GM12878 (cell line): ENCODE data around the gene COL5A1. TPM values are rescaled to one million over a fixed set of nuclear protein-coding genes. Genes with fewer than 3 reads are reported as not detected.

ENCODE experiments used
- ATAC-seq: fragments of 200-7000 bp; cut with Tn5 transposase; 3 replicates; pipeline ENCODE4 v1.9.1; 2020; ENCODE audit warnings: mild to moderate bottlenecking, moderate library complexity
- BruUV-seq: library from RNA; stranded (reverse); fragments of 400-500 nt; replicated peaks from 2 replicates; lab custom pipeline; 2021; lab: Mats Ljungman, UMichigan
- CTCF ChIA-PET: fragments of 300-600 bp; sonication (Branson Sonifier 250); formaldehyde crosslinking; extraction: SDS; loops from one replicate; lab custom pipeline; 2021; ENCODE audit warnings: inconsistent platforms; lab: Yijun Ruan, JAX
- POLR2A ChIA-PET: fragments of 350-600 bp; formaldehyde crosslinking; extraction: SDS; loops from one replicate; lab custom pipeline; 2021; ENCODE audit warnings: inconsistent platforms; lab: Charles Lee
- RAD21 ChIA-PET: fragments of 300-600 bp; sonication (Branson Sonifier 250); formaldehyde crosslinking; loops from one replicate; lab custom pipeline; 2023; ENCODE audit warnings: antibody characterized with exemption; ENCODE audit not compliant: unreplicated experiment; lab: Charles Lee
- SMC1A ChIA-PET: fragments of 300-600 bp; sonication (Branson Sonifier 250); formaldehyde crosslinking; loops from one replicate; lab custom pipeline; 2023; ENCODE audit not compliant: unreplicated experiment, uncharacterized antibody; lab: Charles Lee
- DNase-seq: peaks from one replicate; pipeline ENCODE4 v3.0.0-alpha.2; 2011; ENCODE audit warnings: low read depth, low spot score
- FAIRE-seq: peaks from 3 replicates; lab custom pipeline; 2011; peaks lifted over from hg19 to GRCh38; lab: Jason Lieb, UNC
- H2AFZ ChIP-seq: 2 replicates; pipeline ENCODE4 v1.6.0; 2011; ENCODE audit warnings: low read depth, low read length, control low read depth; ENCODE audit not compliant: control insufficient read depth
- H3K27ac ChIP-seq: 2 replicates; pipeline ENCODE4 v1.5.1; 2011; ENCODE audit warnings: control low read depth; ENCODE audit not compliant: control insufficient read depth, insufficient read depth
- H3K27me3 ChIP-seq, 2 experiments: replicated peaks in 1 of 2; 2 replicates each; pipeline versions ENCODE4 v1.6.0 to v1.6.1; 2011; ENCODE audit warnings: low read length in 1 of 2; ENCODE audit not compliant: control insufficient read depth in 2 of 2, insufficient read depth in 2 of 2
- H3K36me3 ChIP-seq, 2 experiments: 2 replicates each; pipeline ENCODE4 v1.5.1; 2011; ENCODE audit warnings: low read length in 1 of 2; ENCODE audit not compliant: control insufficient read depth in 2 of 2, insufficient read depth in 2 of 2
- H3K4me1 ChIP-seq: 2 replicates; pipeline ENCODE4 v1.6.1; 2011; ENCODE audit warnings: mild to moderate bottlenecking, low read length, moderate library complexity, mixed read lengths; ENCODE audit not compliant: control insufficient read depth, insufficient read depth
- H3K4me2 ChIP-seq: 2 replicates; pipeline ENCODE4 v1.6.0; 2011; ENCODE audit warnings: control low read depth; ENCODE audit not compliant: control insufficient read depth, insufficient read depth
- H3K4me3 ChIP-seq: fragments of 200-600 bp; sonication (generic); 2 replicates; pipeline ENCODE4 v1.5.1; 2016
- H3K79me2 ChIP-seq: 2 replicates; pipeline ENCODE4 v1.6.0; 2011; ENCODE audit warnings: low read length; ENCODE audit not compliant: control insufficient read depth, insufficient read depth
- H3K9ac ChIP-seq: 2 replicates; pipeline ENCODE4 v1.8.0; 2011; ENCODE audit warnings: low read length, control low read depth, mixed read lengths; ENCODE audit not compliant: control insufficient read depth, insufficient read depth
- H3K9me3 ChIP-seq: replicated peaks from 3 replicates; pipeline ENCODE4 v1.5.1; 2011; ENCODE audit warnings: mild to moderate bottlenecking, low read length; ENCODE audit not compliant: control insufficient read depth, insufficient read depth
- H4K20me1 ChIP-seq: 2 replicates; pipeline ENCODE4 v1.6.0; 2011; ENCODE audit not compliant: control insufficient read depth, insufficient read depth
- ATF7 ChIP-seq: fragments of 450-650 bp; IDR thresholded peaks from 2 replicates; pipeline ENCODE4 v1.6.1; 2016; ENCODE audit warnings: low read depth, mild to moderate bottlenecking
- BCL11A ChIP-seq: IDR thresholded peaks from 2 replicates; pipeline ENCODE4 v1.6.1; 2011; ENCODE audit warnings: low read depth, low read length
- CHD2 ChIP-seq: IDR thresholded peaks from 2 replicates; pipeline ENCODE4 v1.6.1; 2011; ENCODE audit warnings: low read depth, low read length, improper control_type of control experiment, borderline replicate concordance
- IKZF1 ChIP-seq: fragments of 450-650 bp; conservative IDR thresholded peaks from 2 replicates; pipeline ENCODE4 v1.6.1; 2017; ENCODE audit warnings: antibody characterized with exemption, mild to moderate bottlenecking
- TARDBP ChIP-seq: IDR thresholded peaks from 2 replicates; pipeline ENCODE4 v1.6.1; 2016; ENCODE audit warnings: borderline replicate concordance
- TCF3 ChIP-seq: IDR thresholded peaks from 2 replicates; pipeline ENCODE4 v1.6.1; 2012; ENCODE audit warnings: low read depth, mild to moderate bottlenecking, low read length, borderline replicate concordance; ENCODE audit not compliant: insufficient read depth
- WGBS: methylation state at CpG from one replicate; pipeline ENCODE4 v1.1.6; 2016; ENCODE audit warnings: low lambda C conversion rate; ENCODE audit not compliant: insufficient replicate concordance, insufficient coverage; ENCODE audit errors: missing lambda C conversion rate; 5-methylcytosine and 5-hydroxymethylcytosine counted together
- in situ Hi-C: fragments of 300-500 bp; cut with MboI; formaldehyde crosslinking; loops from 9 replicates; pipeline ENCODE4 v1.14.3; 2018; ENCODE audit warnings: mixed read lengths
- intact Hi-C: fragments of 100-400 bp; cut with micrococcal nuclease; formaldehyde crosslinking; loops from one replicate; pipeline ENCODE4 v1.14.2; 2022; ENCODE audit not compliant: unreplicated experiment
- polyA plus RNA-seq, 11 experiments: library from polyadenylated mRNA; depleted of rRNA in 4 of 11; unstranded in 6 of 11; stranded (reverse) in 5 of 11; fragments of >200 nt; fragmentation: Nextera tagmentation in 4 of 11; fragmentation: Illumina TruSeq in 1 of 11; extraction: Ambion mirVana in 4 of 11; extraction: Trizol in 1 of 11; gene quantifications; 1 replicate in 1 of 11; 2 replicates in 10 of 11; pipeline versions ENCODE4 v1.2.1 to v1.2.3, GENCODE V29; 2011 to 2016; ENCODE audit warnings: inconsistent platforms in 2 of 11, missing spikeins in 2 of 11, low read depth in 1 of 11
- total RNA-seq, 4 experiments: library from RNA; depleted of rRNA in 3 of 4; stranded (reverse); fragments of >200 nt in 3 of 4; fragmentation: Illumina TruSeq in 1 of 4; extraction: Trizol in 1 of 4; gene quantifications; 2 replicates each; pipeline versions ENCODE4 v1.2.1 to v1.2.3, GENCODE V29; 2013 to 2021
- TF ChIP-seq, protein P1 (sequence below): fragments of 150-350 bp; IDR thresholded peaks from 2 replicates; pipeline ENCODE4 v1.6.1; 2016; ENCODE audit warnings: low read depth, low read length
- TF ChIP-seq, protein P2 (sequence below): fragments of 450-650 bp; IDR thresholded peaks from 2 replicates; pipeline ENCODE4 v1.6.1; 2016; ENCODE audit warnings: mild to moderate bottlenecking, moderate library complexity, borderline replicate concordance
- TF ChIP-seq, protein P3 (sequence below): IDR thresholded peaks from 2 replicates; pipeline ENCODE4 v1.6.1; 2011; ENCODE audit warnings: borderline replicate concordance, low read depth, mild to moderate bottlenecking, moderate library complexity, mixed read lengths, low read length; ENCODE audit not compliant: insufficient read depth; ENCODE audit errors: extremely low read length
- TF ChIP-seq, protein P4 (sequence below): fragments of 150-350 bp; IDR thresholded peaks from 2 replicates; pipeline ENCODE4 v1.6.1; 2014; ENCODE audit warnings: mild to moderate bottlenecking, low read depth, low read length

The COL5A1 gene
- total and polyA plus RNA-seq, 10 of the 15 experiments (the other 5 are each of a cell fraction or from before 2014, with no cell fraction given), result under 0.01 to 0.15 (median 0.13) TPM; not detected in 4

DNA sequence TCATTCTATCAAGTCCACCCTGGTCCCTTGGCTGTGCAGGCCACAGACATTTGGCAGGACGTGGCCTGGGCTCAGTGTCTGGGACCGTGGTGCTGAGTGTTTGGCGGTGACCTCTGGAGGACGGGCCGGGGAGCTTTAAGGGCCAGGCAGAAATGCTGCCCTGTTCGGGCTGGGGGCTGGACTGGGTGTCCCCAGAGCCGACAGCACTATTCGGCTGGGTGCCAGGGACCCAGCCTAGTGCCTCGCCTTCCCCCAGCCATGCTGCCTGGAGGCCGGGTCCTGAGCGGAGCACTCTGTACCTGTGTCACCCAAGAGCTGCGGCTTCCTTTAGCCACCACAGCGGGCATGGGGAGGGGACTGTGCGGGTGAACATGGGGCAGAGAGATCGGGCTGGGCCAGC, 40.4 kb downstream of the COL5A1 start:
- Histone ChIP-seq H3K27me3 (no peaks in the 10 kb centered on the region), H2AFZ (no peak overlapping the region), H3K9me3 (no peaks in the 10 kb centered on the region; the same call in 2 of the 3 replicates), H3K79me2 (no peaks in the 10 kb centered on the region), H3K4me2 (no peak overlapping the region), H3K4me3 (no peak overlapping the region), H3K36me3 (no peaks in the 10 kb centered on the region), H3K27ac (no peak overlapping the region), H3K4me1 (no peaks in the 10 kb centered on the region), H3K9ac (no peak overlapping the region), H4K20me1 (no peaks in the 10 kb centered on the region)
- RAD21 ChIA-PET, result no interaction called here
- no TSS peak for BruUV-seq
- in situ Hi-C loops, result no loop called here
- no peak for ATAC-seq
- TF ChIP-seq, protein P1, sequence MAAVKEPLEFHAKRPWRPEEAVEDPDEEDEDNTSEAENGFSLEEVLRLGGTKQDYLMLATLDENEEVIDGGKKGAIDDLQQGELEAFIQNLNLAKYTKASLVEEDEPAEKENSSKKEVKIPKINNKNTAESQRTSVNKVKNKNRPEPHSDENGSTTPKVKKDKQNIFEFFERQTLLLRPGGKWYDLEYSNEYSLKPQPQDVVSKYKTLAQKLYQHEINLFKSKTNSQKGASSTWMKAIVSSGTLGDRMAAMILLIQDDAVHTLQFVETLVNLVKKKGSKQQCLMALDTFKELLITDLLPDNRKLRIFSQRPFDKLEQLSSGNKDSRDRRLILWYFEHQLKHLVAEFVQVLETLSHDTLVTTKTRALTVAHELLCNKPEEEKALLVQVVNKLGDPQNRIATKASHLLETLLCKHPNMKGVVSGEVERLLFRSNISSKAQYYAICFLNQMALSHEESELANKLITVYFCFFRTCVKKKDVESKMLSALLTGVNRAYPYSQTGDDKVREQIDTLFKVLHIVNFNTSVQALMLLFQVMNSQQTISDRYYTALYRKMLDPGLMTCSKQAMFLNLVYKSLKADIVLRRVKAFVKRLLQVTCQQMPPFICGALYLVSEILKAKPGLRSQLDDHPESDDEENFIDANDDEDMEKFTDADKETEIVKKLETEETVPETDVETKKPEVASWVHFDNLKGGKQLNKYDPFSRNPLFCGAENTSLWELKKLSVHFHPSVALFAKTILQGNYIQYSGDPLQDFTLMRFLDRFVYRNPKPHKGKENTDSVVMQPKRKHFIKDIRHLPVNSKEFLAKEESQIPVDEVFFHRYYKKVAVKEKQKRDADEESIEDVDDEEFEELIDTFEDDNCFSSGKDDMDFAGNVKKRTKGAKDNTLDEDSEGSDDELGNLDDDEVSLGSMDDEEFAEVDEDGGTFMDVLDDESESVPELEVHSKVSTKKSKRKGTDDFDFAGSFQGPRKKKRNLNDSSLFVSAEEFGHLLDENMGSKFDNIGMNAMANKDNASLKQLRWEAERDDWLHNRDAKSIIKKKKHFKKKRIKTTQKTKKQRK, result no peak
- TF ChIP-seq, protein P2, sequence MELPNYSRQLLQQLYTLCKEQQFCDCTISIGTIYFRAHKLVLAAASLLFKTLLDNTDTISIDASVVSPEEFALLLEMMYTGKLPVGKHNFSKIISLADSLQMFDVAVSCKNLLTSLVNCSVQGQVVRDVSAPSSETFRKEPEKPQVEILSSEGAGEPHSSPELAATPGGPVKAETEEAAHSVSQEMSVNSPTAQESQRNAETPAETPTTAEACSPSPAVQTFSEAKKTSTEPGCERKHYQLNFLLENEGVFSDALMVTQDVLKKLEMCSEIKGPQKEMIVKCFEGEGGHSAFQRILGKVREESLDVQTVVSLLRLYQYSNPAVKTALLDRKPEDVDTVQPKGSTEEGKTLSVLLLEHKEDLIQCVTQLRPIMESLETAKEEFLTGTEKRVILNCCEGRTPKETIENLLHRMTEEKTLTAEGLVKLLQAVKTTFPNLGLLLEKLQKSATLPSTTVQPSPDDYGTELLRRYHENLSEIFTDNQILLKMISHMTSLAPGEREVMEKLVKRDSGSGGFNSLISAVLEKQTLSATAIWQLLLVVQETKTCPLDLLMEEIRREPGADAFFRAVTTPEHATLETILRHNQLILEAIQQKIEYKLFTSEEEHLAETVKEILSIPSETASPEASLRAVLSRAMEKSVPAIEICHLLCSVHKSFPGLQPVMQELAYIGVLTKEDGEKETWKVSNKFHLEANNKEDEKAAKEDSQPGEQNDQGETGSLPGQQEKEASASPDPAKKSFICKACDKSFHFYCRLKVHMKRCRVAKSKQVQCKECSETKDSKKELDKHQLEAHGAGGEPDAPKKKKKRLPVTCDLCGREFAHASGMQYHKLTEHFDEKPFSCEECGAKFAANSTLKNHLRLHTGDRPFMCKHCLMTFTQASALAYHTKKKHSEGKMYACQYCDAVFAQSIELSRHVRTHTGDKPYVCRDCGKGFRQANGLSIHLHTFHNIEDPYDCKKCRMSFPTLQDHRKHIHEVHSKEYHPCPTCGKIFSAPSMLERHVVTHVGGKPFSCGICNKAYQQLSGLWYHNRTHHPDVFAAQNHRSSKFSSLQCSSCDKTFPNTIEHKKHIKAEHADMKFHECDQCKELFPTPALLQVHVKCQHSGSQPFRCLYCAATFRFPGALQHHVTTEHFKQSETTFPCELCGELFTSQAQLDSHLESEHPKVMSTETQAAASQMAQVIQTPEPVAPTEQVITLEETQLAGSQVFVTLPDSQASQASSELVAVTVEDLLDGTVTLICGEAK, result no peak
- TF ChIP-seq, protein P3, sequence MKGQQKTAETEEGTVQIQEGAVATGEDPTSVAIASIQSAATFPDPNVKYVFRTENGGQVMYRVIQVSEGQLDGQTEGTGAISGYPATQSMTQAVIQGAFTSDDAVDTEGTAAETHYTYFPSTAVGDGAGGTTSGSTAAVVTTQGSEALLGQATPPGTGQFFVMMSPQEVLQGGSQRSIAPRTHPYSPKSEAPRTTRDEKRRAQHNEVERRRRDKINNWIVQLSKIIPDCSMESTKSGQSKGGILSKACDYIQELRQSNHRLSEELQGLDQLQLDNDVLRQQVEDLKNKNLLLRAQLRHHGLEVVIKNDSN, result no peak
- TF ChIP-seq TARDBP (no peak), BCL11A (no peak), CHD2 (no peak), TCF3 (no peak), ATF7 (no peak), IKZF1 (no peak)
- TF ChIP-seq, protein P4, sequence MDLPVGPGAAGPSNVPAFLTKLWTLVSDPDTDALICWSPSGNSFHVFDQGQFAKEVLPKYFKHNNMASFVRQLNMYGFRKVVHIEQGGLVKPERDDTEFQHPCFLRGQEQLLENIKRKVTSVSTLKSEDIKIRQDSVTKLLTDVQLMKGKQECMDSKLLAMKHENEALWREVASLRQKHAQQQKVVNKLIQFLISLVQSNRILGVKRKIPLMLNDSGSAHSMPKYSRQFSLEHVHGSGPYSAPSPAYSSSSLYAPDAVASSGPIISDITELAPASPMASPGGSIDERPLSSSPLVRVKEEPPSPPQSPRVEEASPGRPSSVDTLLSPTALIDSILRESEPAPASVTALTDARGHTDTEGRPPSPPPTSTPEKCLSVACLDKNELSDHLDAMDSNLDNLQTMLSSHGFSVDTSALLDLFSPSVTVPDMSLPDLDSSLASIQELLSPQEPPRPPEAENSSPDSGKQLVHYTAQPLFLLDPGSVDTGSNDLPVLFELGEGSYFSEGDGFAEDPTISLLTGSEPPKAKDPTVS, result no peak
- SMC1A ChIA-PET, result no interaction called here
- WGBS, result 25% methylated on average over 15 of the region's 15 CpGs
- CTCF ChIA-PET, result no interaction called here
- intact Hi-C loops, result no loop called here
- POLR2A ChIA-PET, result no interaction called here
- FAIRE-seq, result no peak
- DNase-seq, result no peak
